Epithelial cell of alveolus of lung (primary cell): ENCODE measurements around the gene JHY. TPM values are rescaled to one million over a fixed set of nuclear protein-coding genes. Genes with fewer than 3 reads are reported as not detected.

Experiments
- total RNA-seq: library from RNA; depleted of rRNA; stranded (reverse); fragments of >200 nt; gene quantifications from 2 replicates; pipeline ENCODE4 v1.2.1, GENCODE V29; 2015

Gene JHY
- 0.40 and 1.6 TPM in 2 replicates for total RNA-seq

GRCh38 chr11:122882189-122882856, at the start of gene JHY:
TSS of gene JHY (plus strand) at chr11:122882759. CDS start at chr11:122885850, 3,091 bp downstream.

GRCh38 chr11:122981388-122982264, 99.1 kb downstream of the JHY start, which contains the start of gene BSX:
TSS of gene BSX (minus strand) at chr11:122981834. CDS start at chr11:122981671, 163 bp downstream.

Other genes starting within 250 kb of the JHY start
- gene UBASH3B, start 227.0 kb upstream of the JHY start, total RNA-seq: 12.8 and 22.9 TPM in 2 replicates
- not detected in 2 replicates for gene CRTAM, start 44.3 kb upstream of the JHY start, total RNA-seq
- gene BSX, start 99.1 kb downstream of the JHY start, total RNA-seq: not detected in 2 replicates
- 1,272 and 1,297 TPM in 2 replicates for gene HSPA8, start 179.4 kb downstream of the JHY start, total RNA-seq